GM21526 (cell line): ENCODE measurements around the gene PLXNB2.
A peak's percentile ranks its signal among the peaks of the same experiment; 100 is the strongest.
"Not testable (repeated sequence)": the region's sequence is repeated elsewhere in the genome, so short reads cannot be mapped to it uniquely, and the experiment has no call there.

Experiments
- ATAC-seq: cut with Tn5 transposase; IDR thresholded peaks from one replicate; pipeline ENCODE4 v1.9.1; 2021; ENCODE audit warnings: moderate library complexity; ENCODE audit not compliant: unreplicated experiment, low FRiP score

The PLXNB2 gene

DNA sequence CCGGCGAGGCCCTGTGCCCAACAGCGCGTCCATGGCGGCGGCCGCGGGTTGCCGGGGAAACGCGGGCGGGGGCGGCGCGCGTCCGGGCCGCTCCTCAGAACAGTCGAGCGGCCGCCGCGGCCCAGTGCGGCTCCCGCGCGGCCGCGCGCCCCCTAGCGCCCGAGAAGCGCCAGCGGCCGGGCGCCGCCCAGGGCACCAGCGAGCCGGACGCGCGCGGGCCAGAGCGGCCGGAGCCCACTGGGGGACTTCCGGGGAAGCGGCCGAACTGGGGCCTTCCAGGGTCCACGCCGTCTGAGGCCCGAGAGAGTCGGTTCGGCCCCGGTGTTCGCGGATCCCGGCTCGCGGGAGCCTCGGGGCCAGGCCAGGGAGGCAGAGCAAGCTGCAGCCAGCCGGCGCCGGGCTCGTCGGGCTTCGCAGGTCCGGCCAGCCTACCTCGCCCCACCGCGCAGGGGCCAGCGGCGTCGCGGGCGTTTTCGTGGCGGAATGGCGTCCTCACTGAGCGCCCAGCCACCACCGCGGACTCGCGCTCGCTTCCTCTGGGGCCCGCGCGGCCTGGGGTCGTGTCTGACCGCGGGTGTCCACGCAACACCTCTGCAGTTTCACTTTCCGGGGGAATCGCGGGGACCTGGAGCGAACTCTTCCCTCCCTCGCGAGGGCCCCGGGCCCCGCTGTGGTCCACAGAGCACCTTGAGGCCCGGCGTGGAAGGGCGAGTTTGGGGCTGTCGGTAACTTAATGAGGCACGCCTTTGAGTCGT, 19.7 kb upstream of the PLXNB2 start, which contains the start of gene DENND6B:
DENND6B (minus strand) TSS at position 57 of the 755 bp plus-strand sequence; CDS start at position 33, 24 bp downstream.
- ATAC-seq: peak; percentile 69

- peak; percentile 8 for ATAC-seq
Observed at GRCh38 chr22:50326225-50326955, 18.9 kb upstream of the PLXNB2 start.

DNA sequence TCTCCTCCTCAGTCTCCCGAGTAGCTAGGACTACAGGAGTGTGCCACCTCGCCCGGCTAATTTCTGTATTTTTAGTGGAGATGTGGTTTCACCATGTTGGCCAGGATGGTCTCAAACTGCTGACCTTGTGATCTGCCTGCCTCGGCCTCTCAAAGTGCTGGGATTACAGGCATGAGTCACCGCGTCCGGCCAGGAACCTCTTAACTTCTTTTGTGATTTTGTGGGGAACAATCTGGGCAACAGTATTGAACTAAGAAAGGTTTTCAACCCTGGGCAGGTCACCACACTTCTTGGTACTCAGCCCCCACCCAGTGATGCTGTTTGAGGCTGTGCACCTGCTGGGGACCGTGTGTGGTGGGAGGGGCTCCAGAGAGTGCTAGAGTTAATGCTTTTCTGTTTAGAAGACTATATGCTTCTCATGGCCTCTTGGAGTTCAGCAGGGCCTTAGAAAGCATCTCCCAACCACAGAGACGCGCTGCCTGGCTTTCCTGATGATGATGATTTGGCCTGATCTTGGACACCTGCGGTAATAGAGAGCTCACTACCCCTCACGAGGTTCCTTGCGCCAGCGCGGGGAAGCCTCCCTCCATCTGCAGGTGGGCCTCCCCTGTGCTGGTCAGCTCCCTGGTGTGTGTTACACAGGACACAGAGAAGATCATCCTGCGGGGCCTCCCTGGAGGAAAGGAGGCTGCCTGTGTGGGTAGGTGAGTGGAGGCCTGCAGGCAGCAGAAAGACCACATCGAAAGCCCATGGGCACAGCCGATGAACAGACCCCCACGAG, 18.2 kb upstream of the PLXNB2 start:
- ATAC-seq: no peak

DNA sequence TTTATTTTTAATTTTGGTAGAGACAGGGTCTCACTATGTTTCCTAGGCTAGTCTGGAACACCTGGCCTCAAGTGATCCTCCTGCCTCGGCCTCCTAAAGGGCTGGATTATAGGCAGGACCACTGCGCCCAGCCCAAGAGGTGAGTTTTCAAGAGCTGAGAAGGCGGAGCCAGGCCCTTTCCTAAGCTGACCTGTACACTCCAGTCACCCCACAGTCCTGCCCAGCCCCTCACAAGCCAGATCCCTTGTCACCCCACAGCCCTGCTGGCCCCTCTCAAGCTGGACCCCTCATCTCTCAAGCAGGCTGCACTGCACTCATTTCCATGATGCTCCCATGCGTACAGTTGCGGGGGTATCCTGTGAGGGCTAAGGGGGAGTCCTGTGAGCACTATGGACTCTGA, 16.5 kb upstream of the PLXNB2 start:
- no peak for ATAC-seq

DNA sequence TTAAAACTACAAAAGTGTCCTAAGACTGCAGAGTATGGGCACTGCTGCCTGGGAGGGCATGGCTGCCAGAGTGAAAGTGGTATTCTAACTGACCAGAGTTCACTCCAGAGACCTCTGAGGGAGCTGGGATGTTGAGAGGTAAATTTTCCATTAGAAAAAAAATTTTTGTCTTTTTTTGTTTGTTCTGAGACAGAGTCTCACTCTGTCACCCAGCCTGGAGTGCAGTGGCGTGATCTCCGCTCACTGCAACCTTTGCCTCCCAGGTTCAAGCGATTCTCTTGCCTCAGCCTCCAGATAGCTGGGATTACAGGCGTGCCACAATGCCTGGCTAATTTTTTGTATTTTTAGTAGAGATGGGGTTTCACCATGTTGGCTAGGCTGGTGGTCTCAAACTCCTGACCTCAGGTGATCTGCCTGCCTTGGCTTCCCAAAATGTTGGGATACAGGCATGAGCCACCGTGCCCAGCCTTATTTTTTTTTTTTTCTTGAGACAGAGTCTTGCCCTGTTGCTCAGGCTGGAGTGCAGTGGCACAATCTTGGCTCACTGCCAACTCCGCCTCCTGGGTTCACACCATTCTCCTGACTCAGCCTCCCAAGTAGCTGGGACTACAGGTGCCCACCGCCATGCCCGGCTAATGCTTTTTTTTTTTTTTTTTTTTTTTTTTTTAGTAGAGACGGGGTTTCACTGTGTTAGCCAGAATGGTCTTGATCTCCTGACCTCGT, 15.1 kb upstream of the PLXNB2 start:
- not testable (repeated sequence) for ATAC-seq

- no peak for ATAC-seq
Observed at GRCh38 chr22:50320671-50321325, 13.4 kb upstream of the PLXNB2 start.

DNA sequence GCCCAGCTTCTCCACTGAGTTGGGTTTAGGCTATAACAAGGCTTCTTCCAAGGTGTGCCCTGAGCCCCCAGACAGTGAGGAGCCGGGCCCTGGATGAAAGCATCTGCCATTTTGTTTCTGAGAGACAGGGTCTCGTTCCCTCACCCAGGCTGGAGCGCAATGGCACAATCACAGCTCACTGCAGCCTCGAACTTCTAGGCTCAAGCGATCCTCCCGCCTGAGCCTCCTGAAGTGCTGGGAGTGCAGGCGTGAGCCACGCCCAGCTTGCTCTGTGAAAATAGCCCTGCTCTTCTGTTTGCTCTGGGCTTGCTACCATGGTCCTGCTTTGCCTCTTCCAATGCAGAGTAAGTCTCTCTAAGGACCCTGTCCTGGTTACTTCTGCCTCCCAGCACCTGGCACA, 12.7 kb upstream of the PLXNB2 start:
- ATAC-seq: no peak

DNA sequence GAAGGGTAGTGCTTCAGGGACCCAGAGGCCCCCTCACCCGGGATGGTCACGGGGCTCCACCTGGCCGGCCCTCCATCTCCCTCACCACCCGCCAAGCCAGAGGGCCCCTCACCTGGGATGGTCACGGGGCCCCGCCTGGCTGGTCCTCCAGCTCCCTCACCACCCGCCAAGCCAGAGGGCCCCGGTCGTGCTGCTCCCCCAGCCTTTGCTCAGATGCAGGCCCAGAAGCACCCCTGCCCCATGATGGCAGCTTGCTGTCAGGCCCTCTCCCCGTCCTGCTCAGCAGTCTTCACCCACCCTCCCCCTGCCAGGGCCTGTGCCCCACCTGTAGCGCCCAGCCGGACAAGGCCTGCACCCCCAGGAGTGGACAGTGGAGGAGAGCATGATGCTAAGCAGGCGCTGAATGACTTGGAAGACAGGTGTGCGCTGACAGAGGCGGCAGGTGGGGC, 12.1 kb upstream of the PLXNB2 start:
- no peak for ATAC-seq

DNA sequence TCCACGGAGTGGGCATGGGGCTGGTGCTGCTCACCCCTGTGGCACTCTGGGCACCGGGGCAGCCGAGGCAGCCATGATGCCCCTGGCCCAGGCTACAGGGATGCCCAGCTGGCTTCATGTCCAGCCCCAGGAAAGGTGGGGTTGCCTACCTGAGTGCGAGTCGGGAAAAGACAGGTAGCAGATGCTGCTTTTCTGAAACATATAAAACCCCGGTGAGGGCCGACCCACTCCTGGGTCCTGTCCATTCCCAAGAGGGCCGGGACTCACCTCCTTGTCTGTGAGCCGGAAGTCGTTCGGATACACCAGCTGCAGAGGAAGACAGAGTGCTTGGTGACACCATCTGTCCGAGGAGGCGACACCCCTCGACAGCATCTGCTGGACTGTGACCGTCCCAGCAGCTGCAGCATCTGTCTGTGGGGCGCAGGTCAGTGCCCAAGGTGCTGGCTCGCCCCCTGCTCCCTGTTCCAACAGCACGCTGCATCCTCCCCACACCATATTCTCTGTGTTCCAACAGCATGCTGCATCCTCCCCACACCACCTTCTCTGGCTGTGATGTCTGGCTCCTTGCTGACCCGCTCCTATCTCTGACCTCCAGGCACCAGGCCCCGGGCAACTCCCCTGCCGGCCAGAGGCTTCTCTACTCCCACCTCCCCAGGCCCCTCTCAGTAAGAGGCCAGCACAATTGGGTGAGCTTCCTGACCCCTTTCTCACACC, 11.4 kb upstream of the PLXNB2 start:
- no peak for ATAC-seq

- no peak for ATAC-seq
Observed at GRCh38 chr22:50318356-50318697, 10.9 kb upstream of the PLXNB2 start.

GRCh38 chr22:50317674-50318073, 10.2 kb upstream of the PLXNB2 start:
- ATAC-seq: no peak

DNA sequence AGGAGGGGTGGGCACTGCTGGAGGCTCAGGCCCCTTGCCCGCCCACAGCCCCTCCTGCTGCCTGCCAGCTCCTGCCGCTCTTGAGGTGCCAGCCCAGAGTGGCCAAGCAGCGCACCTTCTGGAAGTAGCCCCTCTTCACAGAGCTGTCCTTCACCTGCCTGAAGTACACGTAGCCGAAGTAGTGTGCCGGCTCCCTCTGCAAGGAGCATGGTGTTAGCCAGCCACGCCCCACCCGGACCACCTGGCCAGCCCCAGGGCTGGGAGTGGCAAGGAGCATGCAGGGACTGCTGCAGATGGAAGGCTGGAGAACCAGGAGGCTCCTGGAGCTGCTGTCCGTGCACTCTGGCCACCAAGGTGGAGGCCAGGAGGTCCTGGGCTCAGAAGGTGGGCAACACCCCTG, 9.7 kb upstream of the PLXNB2 start:
- ATAC-seq: no peak

DNA sequence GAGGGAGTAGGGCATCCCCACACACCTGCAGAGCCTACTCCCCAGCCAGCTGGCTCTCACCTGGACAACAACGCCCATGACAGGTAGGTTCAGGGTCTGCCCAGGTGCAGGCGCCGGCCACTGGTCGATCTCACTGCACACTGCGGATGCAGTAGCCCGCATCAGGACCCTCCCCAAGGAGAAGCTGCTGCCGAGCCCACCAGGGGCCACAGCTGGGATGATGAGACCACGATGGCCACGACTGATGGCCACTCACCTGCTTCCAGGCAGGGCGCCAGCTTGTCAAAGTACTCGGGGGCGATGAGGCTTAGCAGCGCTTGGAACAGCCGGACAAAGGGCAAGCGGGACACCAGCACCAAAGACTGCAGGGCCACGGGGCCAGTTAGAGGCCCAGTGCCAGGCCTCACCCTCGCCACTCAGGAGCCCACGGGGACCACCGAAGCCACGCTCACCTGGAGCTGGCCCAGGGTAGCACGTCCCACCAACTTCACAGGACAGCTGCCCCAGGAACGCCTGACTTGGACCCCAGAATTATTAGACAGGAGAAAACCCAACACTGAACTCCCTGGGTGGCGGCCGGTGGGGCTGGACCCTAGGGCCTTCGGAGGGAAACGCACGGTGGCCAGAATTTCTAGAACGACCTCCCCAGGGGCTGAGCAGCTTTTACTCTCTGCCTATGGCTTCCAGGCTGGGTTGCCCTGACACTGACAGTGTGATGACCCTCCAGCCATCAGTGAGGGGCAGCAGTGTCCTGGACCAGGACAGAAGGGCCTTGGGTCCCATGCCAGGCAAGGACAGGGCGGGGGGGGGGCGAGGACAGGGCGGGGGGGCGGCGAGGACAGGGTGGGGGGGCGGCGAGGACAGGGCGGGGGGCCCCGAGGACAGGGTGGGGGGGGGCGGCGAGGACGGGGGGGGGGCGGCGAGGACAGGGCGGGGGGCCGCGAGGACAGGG, 8.9 kb upstream of the PLXNB2 start:
- no peak for ATAC-seq

GRCh38 chr22:50315289-50316113, 8.1 kb upstream of the PLXNB2 start:
- no peak for ATAC-seq

GRCh38 chr22:50314455-50315288, 7.2 kb upstream of the PLXNB2 start:
- peak; percentile 57 for ATAC-seq

DNA sequence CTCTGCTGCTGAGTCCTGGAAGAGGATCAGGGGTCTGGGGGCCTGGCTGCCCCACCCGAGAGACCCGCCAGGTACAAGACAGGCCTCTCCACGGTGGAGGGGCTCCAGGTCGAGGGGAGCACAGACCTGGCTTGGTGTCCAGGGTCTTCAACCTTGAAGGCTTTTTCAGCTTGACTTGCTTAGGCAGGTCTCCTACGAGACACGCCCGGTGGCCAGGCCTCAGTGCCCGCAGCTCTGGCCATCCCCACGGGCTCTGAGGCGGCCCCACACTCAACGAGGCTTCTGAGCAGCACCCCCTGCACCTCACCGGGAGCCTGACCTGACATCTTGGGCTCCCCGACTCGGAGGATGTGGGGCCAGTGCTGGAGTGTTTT, 6.6 kb upstream of the PLXNB2 start:
- no peak for ATAC-seq

DNA sequence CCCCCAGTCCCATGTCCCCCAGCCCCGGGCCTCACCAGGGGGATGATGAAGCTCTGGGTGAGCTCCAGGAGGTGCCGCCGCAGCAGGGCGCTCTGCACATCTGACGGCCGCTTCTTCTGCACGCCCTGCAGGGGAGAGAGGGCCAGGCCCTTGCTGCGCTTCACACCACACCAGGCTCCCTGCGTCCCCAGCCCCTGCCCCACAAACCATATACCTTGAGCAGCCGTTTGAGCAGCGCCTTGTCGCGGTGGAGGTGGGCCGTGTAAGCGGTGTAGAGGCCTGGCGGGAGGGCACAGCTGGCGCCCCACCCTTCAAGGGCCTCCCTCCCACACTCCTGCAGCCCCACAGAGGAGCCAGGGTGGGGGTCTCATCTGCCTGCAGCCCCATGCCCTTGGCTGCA, 6.2 kb upstream of the PLXNB2 start:
- no peak for ATAC-seq
